Measurements from ENCODE around the gene ZNF581. TPM values are rescaled to one million over a fixed set of nuclear protein-coding genes. Genes with fewer than 3 reads are reported as not detected.

The ZNF581 gene
- total RNA-seq, 3 donors from 2014 or later = 10.7 to 16.8 (median 16.7) TPM

GRCh38 chr19:55611983-55612645 is 31.3 kb upstream of the ZNF581 start:
- H3K36me3 ChIP-seq = peaks cover 22% of the 10 kb centered on the region
- no peak for TF ChIP-seq POLR2AphosphoS5 (IDR thresholded peaks at IDR 0.05)
- no peak for TF ChIP-seq CTCF (IDR thresholded peaks at IDR 0.05)
- no peak for TF ChIP-seq POLR2A (IDR thresholded peaks at IDR 0.05)
- H3K4me3 ChIP-seq = no peak overlapping the region
- no peaks in the 10 kb centered on the region for H3K4me1 ChIP-seq
- no peaks in the 10 kb centered on the region for H3K9me3 ChIP-seq
- intact Hi-C loops (cut with DNase I; ENCODE audit: low total_unique reads) = no loop called here
- no peak for DNase-seq (ENCODE audit: low spot score in 2 of 2)
- no peaks in the 10 kb centered on the region for H3K27me3 ChIP-seq
- no peak overlapping the region for H3K27ac ChIP-seq

GRCh38 chr19:55613396-55613795 is 30.1 kb upstream of the ZNF581 start:
- TF ChIP-seq CTCF (IDR thresholded peaks at IDR 0.05) = no peak
- no peaks in the 10 kb centered on the region for H3K4me1 ChIP-seq
- DNase-seq (ENCODE audit: low spot score in 2 of 2) = no peak
- H3K9me3 ChIP-seq = no peaks in the 10 kb centered on the region
- H3K4me3 ChIP-seq = no peak overlapping the region
- peaks cover 22% of the 10 kb centered on the region for H3K36me3 ChIP-seq
- no peaks in the 10 kb centered on the region for H3K27me3 ChIP-seq
- intact Hi-C loops (cut with DNase I; ENCODE audit: low total_unique reads) = no loop called here
- no peak overlapping the region for H3K27ac ChIP-seq

GRCh38 chr19:55613930-55614710 is 29.3 kb upstream of the ZNF581 start:
- Histone ChIP-seq H3K27me3 (no peaks in the 10 kb centered on the region), H3K4me1 (no peaks in the 10 kb centered on the region), H3K9me3 (no peaks in the 10 kb centered on the region), H3K36me3 (peaks cover 22% of the 10 kb centered on the region), H3K27ac (no peak overlapping the region), H3K4me3 (no peak overlapping the region)
- intact Hi-C loops (cut with DNase I; ENCODE audit: low total_unique reads) = no loop called here
- TF ChIP-seq POLR2AphosphoS5 (IDR thresholded peaks at IDR 0.05) = no peak
- no peak for TF ChIP-seq POLR2A (IDR thresholded peaks at IDR 0.05)
- no peak for TF ChIP-seq CTCF (IDR thresholded peaks at IDR 0.05)
- no peak for DNase-seq (ENCODE audit: low spot score in 2 of 2)

GRCh38 chr19:55614711-55615542 is 28.5 kb upstream of the ZNF581 start:
- intact Hi-C loops (cut with DNase I; ENCODE audit: low total_unique reads) = no loop called here

More at GRCh38 chr19:55614711-55615542, 28.5 kb upstream of the ZNF581 start:
- no peaks in the 10 kb centered on the region for H3K9me3 ChIP-seq
- H3K4me3 ChIP-seq = no peak overlapping the region
- DNase-seq (ENCODE audit: low spot score in 2 of 2) = no peak
- peaks cover 22% of the 10 kb centered on the region for H3K36me3 ChIP-seq
- no peak overlapping the region for H3K27ac ChIP-seq
- no peak for TF ChIP-seq CTCF (IDR thresholded peaks at IDR 0.05)
- no peak for TF ChIP-seq POLR2A (IDR thresholded peaks at IDR 0.05)
- no peak for TF ChIP-seq POLR2AphosphoS5 (IDR thresholded peaks at IDR 0.05)
- no peaks in the 10 kb centered on the region for H3K27me3 ChIP-seq
- no peaks in the 10 kb centered on the region for H3K4me1 ChIP-seq
